ENCODE data around the gene HCN4. TPM values are rescaled to one million over a fixed set of nuclear protein-coding genes. Genes with fewer than 3 reads are reported as not detected.

The HCN4 gene
- total and polyA plus RNA-seq, 2 donors (not counting 1 experiment from before 2014, with no cell fraction given), result not detected

DNA sequence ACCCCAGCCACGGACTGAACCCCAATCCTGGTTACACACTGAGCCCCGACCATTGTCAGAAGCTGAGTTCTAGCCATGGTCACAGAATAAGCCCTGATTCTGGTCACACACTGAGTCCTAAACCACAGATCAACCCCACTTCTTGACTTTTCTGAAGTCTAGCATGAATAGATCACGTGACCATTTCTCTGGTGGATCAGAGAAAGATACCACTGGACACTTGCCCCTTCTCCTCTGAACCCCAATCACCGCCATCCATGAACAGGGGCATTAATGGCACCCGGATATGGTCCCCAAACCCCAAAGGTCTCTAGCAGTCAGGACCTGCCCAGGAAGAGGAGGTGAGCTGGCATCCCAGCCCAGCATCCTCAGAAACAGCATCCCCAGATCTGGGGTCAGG lies 9.1 kb downstream of the HCN4 start:
- no peak overlapping the region for H3K4me3 ChIP-seq (replicated peaks in 1 of 4; ENCODE audit: control extremely low read depth in 1 of 4, insufficient read depth in 1 of 4, low read depth in 3 of 4, low read length in 4 of 4)
- H3K79me2 ChIP-seq (ENCODE audit: control insufficient read depth, insufficient read depth, low read length), result no peaks in the 10 kb centered on the region
- H3K9me3 ChIP-seq (ENCODE audit: control insufficient read depth, insufficient read depth, low read depth, low read length), result no peaks in the 10 kb centered on the region
- no peak overlapping the region for H3K9ac ChIP-seq (ENCODE audit: insufficient read depth, low read length)
- H3K27ac ChIP-seq (ENCODE audit: insufficient read depth, low read length), result no peak overlapping the region
- TF ChIP-seq, protein P1, sequence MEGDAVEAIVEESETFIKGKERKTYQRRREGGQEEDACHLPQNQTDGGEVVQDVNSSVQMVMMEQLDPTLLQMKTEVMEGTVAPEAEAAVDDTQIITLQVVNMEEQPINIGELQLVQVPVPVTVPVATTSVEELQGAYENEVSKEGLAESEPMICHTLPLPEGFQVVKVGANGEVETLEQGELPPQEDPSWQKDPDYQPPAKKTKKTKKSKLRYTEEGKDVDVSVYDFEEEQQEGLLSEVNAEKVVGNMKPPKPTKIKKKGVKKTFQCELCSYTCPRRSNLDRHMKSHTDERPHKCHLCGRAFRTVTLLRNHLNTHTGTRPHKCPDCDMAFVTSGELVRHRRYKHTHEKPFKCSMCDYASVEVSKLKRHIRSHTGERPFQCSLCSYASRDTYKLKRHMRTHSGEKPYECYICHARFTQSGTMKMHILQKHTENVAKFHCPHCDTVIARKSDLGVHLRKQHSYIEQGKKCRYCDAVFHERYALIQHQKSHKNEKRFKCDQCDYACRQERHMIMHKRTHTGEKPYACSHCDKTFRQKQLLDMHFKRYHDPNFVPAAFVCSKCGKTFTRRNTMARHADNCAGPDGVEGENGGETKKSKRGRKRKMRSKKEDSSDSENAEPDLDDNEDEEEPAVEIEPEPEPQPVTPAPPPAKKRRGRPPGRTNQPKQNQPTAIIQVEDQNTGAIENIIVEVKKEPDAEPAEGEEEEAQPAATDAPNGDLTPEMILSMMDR (conservative IDR thresholded peaks at IDR 0.05 in 1 of 2, IDR thresholded peaks at IDR 0.05 in 1 of 2; ENCODE audit: low read depth in 1 of 2, low read length in 2 of 2), result no peak
- no peak for TF ChIP-seq EZH2 (IDR thresholded peaks at IDR 0.05; ENCODE audit: low read length, missing control alignments)
- no peaks in the 10 kb centered on the region for H3K36me3 ChIP-seq (ENCODE audit: control insufficient read depth, insufficient read depth, low read length)
- H3K4me2 ChIP-seq (ENCODE audit: extremely low read depth, insufficient read depth, low read length), result no peak overlapping the region
- no peaks in the 10 kb centered on the region for H3K4me1 ChIP-seq (ENCODE audit: control insufficient read depth, extremely low read depth, insufficient read depth, low read length)
- H3K27me3 ChIP-seq (ENCODE audit: control insufficient read depth, insufficient read depth, low read length), result peaks cover 17% of the 10 kb centered on the region
- no peak overlapping the region for H2AFZ ChIP-seq (ENCODE audit: low read length)
- no peaks in the 10 kb centered on the region for H4K20me1 ChIP-seq (ENCODE audit: control insufficient read depth, extremely low read depth, insufficient read depth, low read length)
- no peak for DNase-seq (ENCODE audit: low read depth in 2 of 2)

DNA sequence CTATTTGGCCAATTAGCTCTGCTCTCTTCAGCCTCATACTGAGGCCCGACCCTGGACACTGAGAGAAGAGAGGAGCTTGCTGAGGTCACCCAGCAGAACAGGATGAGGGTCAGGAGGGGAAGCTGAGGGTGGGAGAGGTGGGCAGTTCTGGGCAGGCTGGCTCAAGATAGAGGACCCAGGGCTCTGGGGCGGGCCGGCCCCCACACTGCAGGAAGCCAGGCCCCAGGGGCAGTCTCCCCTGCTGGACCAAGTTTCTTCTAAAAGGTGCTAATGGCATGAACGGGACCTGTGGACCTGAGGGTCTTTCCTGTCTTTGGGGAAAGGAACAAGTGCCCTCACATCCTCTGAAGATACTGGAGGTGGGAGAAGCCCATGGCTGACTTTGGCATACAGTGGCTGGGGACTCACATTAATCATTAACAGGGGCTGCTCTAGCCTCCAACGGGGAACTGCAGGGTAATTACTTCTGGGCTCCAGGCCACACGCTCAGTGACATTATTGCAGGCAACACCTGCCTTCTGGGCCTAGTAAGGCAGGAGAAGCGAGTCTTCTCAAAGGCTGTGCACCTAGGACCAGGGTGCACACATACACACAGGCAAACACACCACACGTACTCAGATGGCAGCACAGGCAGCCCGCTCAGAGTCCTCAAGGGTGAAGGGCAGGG lies 10.6 kb downstream of the HCN4 start:
- no peak overlapping the region for H3K4me3 ChIP-seq (replicated peaks in 1 of 4; ENCODE audit: control extremely low read depth in 1 of 4, insufficient read depth in 1 of 4, low read depth in 3 of 4, low read length in 4 of 4)
- peaks cover 17% of the 10 kb centered on the region for H3K27me3 ChIP-seq (ENCODE audit: control insufficient read depth, insufficient read depth, low read length)
- H3K9ac ChIP-seq (ENCODE audit: insufficient read depth, low read length), result no peak overlapping the region
- no peak overlapping the region for H3K27ac ChIP-seq (ENCODE audit: insufficient read depth, low read length)
- no peak overlapping the region for H3K4me2 ChIP-seq (ENCODE audit: extremely low read depth, insufficient read depth, low read length)
- H3K9me3 ChIP-seq (ENCODE audit: control insufficient read depth, insufficient read depth, low read depth, low read length), result no peaks in the 10 kb centered on the region
- no peaks in the 10 kb centered on the region for H3K36me3 ChIP-seq (ENCODE audit: control insufficient read depth, insufficient read depth, low read length)
- no peak for DNase-seq (ENCODE audit: low read depth in 2 of 2)
- H3K79me2 ChIP-seq (ENCODE audit: control insufficient read depth, insufficient read depth, low read length), result no peaks in the 10 kb centered on the region
- H3K4me1 ChIP-seq (ENCODE audit: control insufficient read depth, extremely low read depth, insufficient read depth, low read length), result no peaks in the 10 kb centered on the region
- H4K20me1 ChIP-seq (ENCODE audit: control insufficient read depth, extremely low read depth, insufficient read depth, low read length), result no peaks in the 10 kb centered on the region
- no peak overlapping the region for H2AFZ ChIP-seq (ENCODE audit: low read length)
- TF ChIP-seq, protein P1 (conservative IDR thresholded peaks at IDR 0.05 in 1 of 2, IDR thresholded peaks at IDR 0.05 in 1 of 2; ENCODE audit: low read depth in 1 of 2, low read length in 2 of 2), result no peak
- TF ChIP-seq EZH2 (IDR thresholded peaks at IDR 0.05; ENCODE audit: low read length, missing control alignments), result no peak

DNA sequence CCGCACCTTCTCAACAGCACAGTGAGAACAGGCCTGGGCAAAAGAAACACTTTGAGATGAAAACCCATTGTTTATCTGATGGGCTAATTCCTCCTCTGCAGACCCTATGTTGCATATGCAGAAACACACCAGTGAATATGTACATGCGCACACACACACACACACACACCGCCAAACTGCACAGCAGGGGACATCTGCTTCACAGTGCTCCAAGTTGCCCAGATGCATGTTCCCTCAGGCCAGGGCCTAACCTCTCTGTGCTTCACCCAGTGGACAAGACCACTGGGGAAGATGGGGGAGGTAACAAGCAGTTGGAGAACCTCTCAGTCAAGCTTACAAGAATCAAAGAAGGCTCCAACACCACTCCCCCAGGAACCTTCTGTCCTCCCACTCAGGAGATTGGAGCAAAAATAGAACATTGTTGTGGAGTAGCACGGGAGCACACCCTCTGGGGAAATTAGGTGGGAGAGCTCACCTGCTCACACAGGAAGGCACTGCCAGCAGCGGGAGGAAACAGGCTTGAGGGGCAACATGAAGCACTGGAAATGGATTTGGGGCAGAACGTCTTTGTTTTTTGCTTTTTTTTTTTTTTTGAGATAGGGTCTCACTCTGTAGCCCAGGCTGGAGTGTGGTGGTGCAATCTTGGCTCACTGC lies 13.0 kb downstream of the HCN4 start:
- Histone ChIP-seq H3K79me2 (ENCODE audit: control insufficient read depth, insufficient read depth, low read length) (no peaks in the 10 kb centered on the region), H4K20me1 (ENCODE audit: control insufficient read depth, extremely low read depth, insufficient read depth, low read length) (no peaks in the 10 kb centered on the region), H3K9me3 (ENCODE audit: control insufficient read depth, insufficient read depth, low read depth, low read length) (no peaks in the 10 kb centered on the region), H3K4me3 (replicated peaks in 1 of 4; ENCODE audit: control extremely low read depth in 1 of 4, insufficient read depth in 1 of 4, low read depth in 3 of 4, low read length in 4 of 4) (no peak overlapping the region), H3K27ac (ENCODE audit: insufficient read depth, low read length) (no peak overlapping the region), H3K4me1 (ENCODE audit: control insufficient read depth, extremely low read depth, insufficient read depth, low read length) (no peaks in the 10 kb centered on the region), H3K36me3 (ENCODE audit: control insufficient read depth, insufficient read depth, low read length) (no peaks in the 10 kb centered on the region), H2AFZ (ENCODE audit: low read length) (no peak overlapping the region), H3K27me3 (ENCODE audit: control insufficient read depth, insufficient read depth, low read length) (peaks cover 13% of the 10 kb centered on the region), H3K9ac (ENCODE audit: insufficient read depth, low read length) (no peak overlapping the region), H3K4me2 (ENCODE audit: extremely low read depth, insufficient read depth, low read length) (no peak overlapping the region)
- DNase-seq (ENCODE audit: low read depth in 2 of 2), result no peak
- TF ChIP-seq, protein P1 (conservative IDR thresholded peaks at IDR 0.05 in 1 of 2, IDR thresholded peaks at IDR 0.05 in 1 of 2; ENCODE audit: low read depth in 1 of 2, low read length in 2 of 2), result no peak
- TF ChIP-seq EZH2 (IDR thresholded peaks at IDR 0.05; ENCODE audit: low read length, missing control alignments), result no peak
